Smooth muscle cell (in vitro differentiated cells): ENCODE measurements around the gene AOX1. TPM values are rescaled to one million over a fixed set of nuclear protein-coding genes. Genes with fewer than 3 reads are reported as not detected.
A peak's percentile ranks its signal among the peaks of the same experiment; 100 is the strongest.

Experiments used
- DNase-seq: peaks from one replicate; lab custom pipeline; 2025; ENCODE audit not compliant: unreplicated experiment; lab: John Stamatoyannopoulos, UW
- H2AFZ ChIP-seq: fragments of 200-600 bp; sonication (generic); 2 replicates; pipeline ENCODE4 v1.6.0; 2016; ENCODE audit warnings: antibody characterized with exemption, low read depth, mild to moderate bottlenecking
- H3F3A ChIP-seq: fragments of 200-600 bp; sonication (generic); 2 replicates; pipeline ENCODE4 v1.6.0; 2017; ENCODE audit warnings: antibody characterized with exemption, low read depth
- H3K27ac ChIP-seq: fragments of 200-600 bp; sonication (generic); 2 replicates; pipeline ENCODE4 v1.5.1; 2016; ENCODE audit warnings: low read depth, mild to moderate bottlenecking
- H3K27me3 ChIP-seq: fragments of 200-600 bp; sonication (generic); 2 replicates; pipeline ENCODE4 v1.6.1; 2016; ENCODE audit warnings: low read depth, mild to moderate bottlenecking
- H3K36me3 ChIP-seq: fragments of 200-600 bp; sonication (generic); 2 replicates; pipeline ENCODE4 v1.5.1; 2016; ENCODE audit warnings: low read depth
- H3K4me1 ChIP-seq: fragments of 200-600 bp; sonication (generic); 2 replicates; pipeline ENCODE4 v1.5.1; 2016; ENCODE audit warnings: low read depth
- H3K4me2 ChIP-seq: fragments of 200-600 bp; sonication (generic); 2 replicates; pipeline ENCODE4 v1.6.0; 2016; ENCODE audit warnings: mild to moderate bottlenecking
- H3K4me3 ChIP-seq: fragments of 200-600 bp; sonication (generic); 2 replicates; pipeline ENCODE4 v1.5.1; 2016; ENCODE audit warnings: mild to moderate bottlenecking
- H3K79me2 ChIP-seq: fragments of 200-600 bp; sonication (generic); 2 replicates; pipeline ENCODE4 v1.6.0; 2016; ENCODE audit warnings: low read depth, mild to moderate bottlenecking
- H3K9ac ChIP-seq: fragments of 200-600 bp; sonication (generic); 2 replicates; pipeline ENCODE4 v1.6.0; 2016; ENCODE audit warnings: low read depth
- H3K9me3 ChIP-seq: fragments of 200-600 bp; sonication (generic); replicated peaks from 2 replicates; pipeline ENCODE4 v1.5.1; 2016; ENCODE audit warnings: low read depth
- H4K20me1 ChIP-seq: fragments of 200-600 bp; sonication (generic); 2 replicates; pipeline ENCODE4 v1.6.0; 2016; ENCODE audit warnings: low read depth
- WGBS: methylation state at CpG from one replicate; pipeline ENCODE4 v1.1.7; 2016; ENCODE audit warnings: low lambda C conversion rate; 5-methylcytosine and 5-hydroxymethylcytosine counted together
- polyA plus RNA-seq: library from polyadenylated mRNA; unstranded; fragments of >200 nt; fragmentation: Nextera tagmentation; extraction: Ambion mirVana; gene quantifications from 2 replicates; pipeline ENCODE4 v1.2.1, GENCODE V29; 2016
- total RNA-seq: library from RNA; depleted of rRNA; stranded (reverse); fragments of >200 nt; gene quantifications from 2 replicates; pipeline ENCODE4 v1.2.3, GENCODE V29; 2014
- TF ChIP-seq, protein P1 (sequence below): fragments of 200-600 bp; sonication (generic); IDR thresholded peaks from 2 replicates; pipeline ENCODE4 v1.5.1; 2017; ENCODE audit warnings: borderline replicate concordance, mild to moderate bottlenecking, antibody characterized with exemption; ENCODE audit not compliant: insufficient read depth, poor library complexity, severe bottlenecking

Gene AOX1
- total and polyA plus RNA-seq, 2 experiments from 2014 or later = 0.18 TPM; not detected in 1

DNA sequence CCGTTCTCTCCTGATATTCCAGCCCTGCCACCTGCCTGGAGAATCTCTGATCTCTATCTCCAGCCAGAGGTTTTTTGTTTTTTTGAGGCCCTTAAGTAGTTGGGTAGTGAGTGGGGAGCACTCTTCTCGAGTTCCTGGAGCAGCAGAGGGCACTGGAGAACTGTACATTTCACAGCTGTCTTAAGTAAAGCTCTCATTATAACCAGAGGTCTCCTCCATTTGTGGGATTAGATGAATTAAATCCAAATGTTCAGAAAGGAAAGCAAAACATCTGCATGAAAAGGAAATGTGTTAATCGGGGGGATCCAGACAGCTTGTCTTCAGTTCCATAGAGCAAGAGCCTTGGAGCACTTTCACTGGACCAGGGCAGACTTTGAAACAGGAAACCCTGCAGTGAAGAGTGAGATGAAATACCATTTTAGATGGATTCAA lies 32.8 kb downstream of the AOX1 start:
- no peaks in the 10 kb centered on the region for H3K9me3 ChIP-seq
- H3K27me3 ChIP-seq = no peaks in the 10 kb centered on the region
- no peaks in the 10 kb centered on the region for H4K20me1 ChIP-seq
- H3K27ac ChIP-seq = no peak overlapping the region
- TF ChIP-seq, protein P1, sequence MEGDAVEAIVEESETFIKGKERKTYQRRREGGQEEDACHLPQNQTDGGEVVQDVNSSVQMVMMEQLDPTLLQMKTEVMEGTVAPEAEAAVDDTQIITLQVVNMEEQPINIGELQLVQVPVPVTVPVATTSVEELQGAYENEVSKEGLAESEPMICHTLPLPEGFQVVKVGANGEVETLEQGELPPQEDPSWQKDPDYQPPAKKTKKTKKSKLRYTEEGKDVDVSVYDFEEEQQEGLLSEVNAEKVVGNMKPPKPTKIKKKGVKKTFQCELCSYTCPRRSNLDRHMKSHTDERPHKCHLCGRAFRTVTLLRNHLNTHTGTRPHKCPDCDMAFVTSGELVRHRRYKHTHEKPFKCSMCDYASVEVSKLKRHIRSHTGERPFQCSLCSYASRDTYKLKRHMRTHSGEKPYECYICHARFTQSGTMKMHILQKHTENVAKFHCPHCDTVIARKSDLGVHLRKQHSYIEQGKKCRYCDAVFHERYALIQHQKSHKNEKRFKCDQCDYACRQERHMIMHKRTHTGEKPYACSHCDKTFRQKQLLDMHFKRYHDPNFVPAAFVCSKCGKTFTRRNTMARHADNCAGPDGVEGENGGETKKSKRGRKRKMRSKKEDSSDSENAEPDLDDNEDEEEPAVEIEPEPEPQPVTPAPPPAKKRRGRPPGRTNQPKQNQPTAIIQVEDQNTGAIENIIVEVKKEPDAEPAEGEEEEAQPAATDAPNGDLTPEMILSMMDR = no peak
- H3K4me1 ChIP-seq = no peaks in the 10 kb centered on the region
- no peak overlapping the region for H3K4me2 ChIP-seq
- no peaks in the 10 kb centered on the region for H3F3A ChIP-seq
- no peaks in the 10 kb centered on the region for H3K36me3 ChIP-seq
- peak overlapping the region; percentile 4 for H2AFZ ChIP-seq
- DNase-seq = no peak
- no peak overlapping the region for H3K9ac ChIP-seq
- H3K79me2 ChIP-seq = no peaks in the 10 kb centered on the region
- H3K4me3 ChIP-seq = no peak overlapping the region
- 65% methylated on average over 3 of the region's 3 CpGs for WGBS

DNA sequence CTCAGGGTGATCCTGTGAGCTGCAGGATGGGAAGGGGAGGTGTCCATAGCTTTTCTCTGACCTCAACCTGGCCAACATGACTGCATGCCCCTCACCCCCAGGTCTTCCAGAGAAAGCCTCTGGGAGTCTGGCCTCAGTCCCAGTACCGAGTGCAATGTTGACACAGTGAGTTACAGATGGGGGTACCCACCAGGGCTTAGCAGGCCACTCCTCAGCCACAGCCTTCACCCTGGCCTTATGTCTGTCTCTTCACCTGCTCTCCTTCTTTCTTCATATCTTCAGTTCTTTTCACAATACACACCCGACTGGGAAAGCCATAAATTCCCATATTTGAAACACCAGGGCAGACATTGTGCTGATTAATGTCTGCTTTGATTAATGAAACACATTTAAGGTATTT lies 33.5 kb downstream of the AOX1 start:
- Histone ChIP-seq H2AFZ (no peak overlapping the region), H3K9me3 (no peaks in the 10 kb centered on the region), H4K20me1 (no peaks in the 10 kb centered on the region), H3K9ac (no peak overlapping the region), H3K36me3 (no peaks in the 10 kb centered on the region), H3K4me1 (no peaks in the 10 kb centered on the region), H3F3A (no peaks in the 10 kb centered on the region), H3K4me2 (no peak overlapping the region), H3K27ac (no peak overlapping the region), H3K27me3 (no peaks in the 10 kb centered on the region), H3K79me2 (no peaks in the 10 kb centered on the region), H3K4me3 (no peak overlapping the region)
- no peak for DNase-seq
- TF ChIP-seq, protein P1 = no peak
- 81% methylated on average over 2 of the region's 2 CpGs for WGBS

DNA sequence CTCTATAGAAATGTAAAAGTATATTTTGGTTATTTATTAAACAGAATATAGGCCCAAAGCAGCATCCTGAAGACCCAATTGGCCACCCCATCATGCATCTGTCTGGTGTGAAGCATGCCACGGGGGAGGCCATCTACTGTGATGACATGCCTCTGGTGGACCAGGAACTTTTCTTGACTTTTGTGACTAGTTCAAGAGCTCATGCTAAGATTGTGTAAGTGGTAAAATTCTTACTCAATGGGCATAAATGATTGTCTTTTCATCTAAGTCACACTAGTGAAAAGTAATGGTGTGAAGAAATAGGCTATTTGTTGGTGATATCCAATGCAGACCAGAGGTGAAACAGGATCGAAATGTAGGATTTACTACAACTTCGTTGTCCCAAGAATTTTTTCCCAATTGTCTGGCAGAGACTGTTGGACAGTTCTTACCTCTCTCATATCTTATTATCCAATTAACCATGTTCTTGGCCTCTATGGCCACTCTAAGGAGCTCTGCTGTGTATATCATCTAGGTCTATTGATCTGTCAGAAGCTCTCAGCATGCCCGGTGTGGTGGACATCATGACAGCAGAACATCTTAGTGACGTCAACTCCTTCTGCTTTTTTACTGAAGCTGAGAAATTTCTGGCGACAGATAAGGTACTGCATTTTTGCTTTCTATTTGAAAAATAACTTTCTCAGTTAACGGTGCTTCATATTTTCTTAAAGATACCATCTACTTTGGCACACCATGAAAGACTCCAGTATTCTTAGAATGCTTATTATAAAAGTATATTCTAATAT lies 35.0 kb downstream of the AOX1 start:
- no peaks in the 10 kb centered on the region for H3F3A ChIP-seq
- no peaks in the 10 kb centered on the region for H3K9me3 ChIP-seq
- H3K27ac ChIP-seq = no peak overlapping the region
- H3K9ac ChIP-seq = no peak overlapping the region
- no peak overlapping the region for H2AFZ ChIP-seq
- DNase-seq = no peak
- H3K4me1 ChIP-seq = no peaks in the 10 kb centered on the region
- H3K36me3 ChIP-seq = no peaks in the 10 kb centered on the region
- H4K20me1 ChIP-seq = no peaks in the 10 kb centered on the region
- H3K27me3 ChIP-seq = no peaks in the 10 kb centered on the region
- 96% methylated on average over 7 of the region's 7 CpGs for WGBS
- no peak overlapping the region for H3K4me3 ChIP-seq
- no peak overlapping the region for H3K4me2 ChIP-seq
- TF ChIP-seq, protein P1 = no peak
- no peaks in the 10 kb centered on the region for H3K79me2 ChIP-seq

DNA sequence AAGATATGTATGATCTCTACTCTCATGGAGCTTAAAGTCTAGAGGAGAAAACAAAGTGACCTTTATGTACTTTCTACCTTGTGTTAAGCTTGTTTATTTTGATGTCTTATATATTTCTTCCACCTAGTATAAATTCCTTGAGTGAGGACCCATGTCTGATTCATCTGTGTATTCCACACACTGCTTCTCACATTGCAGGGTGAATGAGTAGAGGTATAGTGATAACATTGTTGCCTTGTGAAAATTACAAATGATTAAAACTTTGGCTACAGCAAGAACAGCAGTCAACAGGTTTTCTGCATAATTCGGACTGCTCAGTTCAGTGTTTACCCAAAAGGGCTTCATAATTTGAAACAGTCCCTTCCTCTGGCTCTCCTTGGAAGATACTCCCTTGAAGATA lies 36.3 kb downstream of the AOX1 start:
- H3K27ac ChIP-seq = no peak overlapping the region
- no peaks in the 10 kb centered on the region for H3K27me3 ChIP-seq
- no peaks in the 10 kb centered on the region for H4K20me1 ChIP-seq
- no peak for DNase-seq
- H3K9me3 ChIP-seq = no peaks in the 10 kb centered on the region
- no peaks in the 10 kb centered on the region for H3K4me1 ChIP-seq
- H2AFZ ChIP-seq = no peak overlapping the region
- no peaks in the 10 kb centered on the region for H3F3A ChIP-seq
- H3K36me3 ChIP-seq = no peaks in the 10 kb centered on the region
- H3K4me3 ChIP-seq = no peak overlapping the region
- H3K4me2 ChIP-seq = no peak overlapping the region
- no peak overlapping the region for H3K9ac ChIP-seq
- WGBS = 90% methylated on average over 1 of the region's 1 CpG
- H3K79me2 ChIP-seq = no peaks in the 10 kb centered on the region
- TF ChIP-seq, protein P1 = no peak
